GM12872 (cell line): ENCODE results near the gene JADE1.

Experiments used
- TF ChIP-seq, protein P1 (sequence below): IDR thresholded peaks from 3 replicates; pipeline ENCODE4 v1.5.1; 2011; ENCODE audit warnings: low read depth, mild to moderate bottlenecking, low read length, moderate library complexity; ENCODE audit not compliant: insufficient read depth

JADE1 gene

DNA sequence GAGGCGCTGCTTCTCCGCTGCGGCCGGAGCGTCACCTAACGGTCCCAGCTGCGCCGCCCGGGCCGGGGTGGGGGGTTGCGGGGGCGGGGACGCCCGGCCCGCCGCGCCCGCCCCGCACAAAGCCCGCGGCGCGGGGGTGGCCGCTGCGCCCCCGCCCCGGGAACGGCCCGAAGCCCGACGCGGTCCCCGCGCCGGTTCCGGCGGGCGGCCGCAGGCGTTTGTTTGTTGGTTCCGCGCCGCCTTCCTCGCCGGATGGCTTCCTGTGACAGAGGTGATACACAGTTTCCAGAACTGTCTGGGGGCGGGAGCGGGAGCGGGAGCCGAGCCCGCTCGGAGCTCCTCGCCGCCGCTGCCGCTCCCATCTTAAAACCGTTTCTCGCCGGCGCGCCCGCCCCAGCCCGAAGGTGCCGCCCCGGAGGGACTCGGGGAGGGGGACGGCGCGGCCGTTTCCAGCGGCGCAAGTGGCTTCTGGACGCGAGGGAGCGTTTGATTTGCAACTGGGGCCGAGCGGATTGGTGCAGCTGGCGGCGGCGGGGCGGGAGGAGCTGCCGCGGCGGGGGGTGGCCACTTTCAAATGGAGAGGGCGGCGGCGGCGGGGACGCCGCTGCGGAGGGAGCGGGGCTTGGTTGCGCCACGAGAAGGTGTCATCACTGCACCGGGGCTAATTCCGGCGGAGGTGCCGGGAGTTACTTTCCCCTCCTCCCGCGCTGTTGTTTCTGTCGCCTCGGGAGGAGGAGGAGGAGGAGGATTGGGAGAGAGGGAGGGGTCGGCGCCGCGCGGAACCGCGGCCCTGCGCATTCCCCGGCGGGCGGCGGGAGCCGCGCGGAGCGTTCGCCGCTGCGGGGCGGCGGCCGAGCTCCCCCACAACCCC lies 2.3 kb downstream of the JADE1 start:
- TF ChIP-seq, protein P1, sequence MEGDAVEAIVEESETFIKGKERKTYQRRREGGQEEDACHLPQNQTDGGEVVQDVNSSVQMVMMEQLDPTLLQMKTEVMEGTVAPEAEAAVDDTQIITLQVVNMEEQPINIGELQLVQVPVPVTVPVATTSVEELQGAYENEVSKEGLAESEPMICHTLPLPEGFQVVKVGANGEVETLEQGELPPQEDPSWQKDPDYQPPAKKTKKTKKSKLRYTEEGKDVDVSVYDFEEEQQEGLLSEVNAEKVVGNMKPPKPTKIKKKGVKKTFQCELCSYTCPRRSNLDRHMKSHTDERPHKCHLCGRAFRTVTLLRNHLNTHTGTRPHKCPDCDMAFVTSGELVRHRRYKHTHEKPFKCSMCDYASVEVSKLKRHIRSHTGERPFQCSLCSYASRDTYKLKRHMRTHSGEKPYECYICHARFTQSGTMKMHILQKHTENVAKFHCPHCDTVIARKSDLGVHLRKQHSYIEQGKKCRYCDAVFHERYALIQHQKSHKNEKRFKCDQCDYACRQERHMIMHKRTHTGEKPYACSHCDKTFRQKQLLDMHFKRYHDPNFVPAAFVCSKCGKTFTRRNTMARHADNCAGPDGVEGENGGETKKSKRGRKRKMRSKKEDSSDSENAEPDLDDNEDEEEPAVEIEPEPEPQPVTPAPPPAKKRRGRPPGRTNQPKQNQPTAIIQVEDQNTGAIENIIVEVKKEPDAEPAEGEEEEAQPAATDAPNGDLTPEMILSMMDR, result no peak

DNA sequence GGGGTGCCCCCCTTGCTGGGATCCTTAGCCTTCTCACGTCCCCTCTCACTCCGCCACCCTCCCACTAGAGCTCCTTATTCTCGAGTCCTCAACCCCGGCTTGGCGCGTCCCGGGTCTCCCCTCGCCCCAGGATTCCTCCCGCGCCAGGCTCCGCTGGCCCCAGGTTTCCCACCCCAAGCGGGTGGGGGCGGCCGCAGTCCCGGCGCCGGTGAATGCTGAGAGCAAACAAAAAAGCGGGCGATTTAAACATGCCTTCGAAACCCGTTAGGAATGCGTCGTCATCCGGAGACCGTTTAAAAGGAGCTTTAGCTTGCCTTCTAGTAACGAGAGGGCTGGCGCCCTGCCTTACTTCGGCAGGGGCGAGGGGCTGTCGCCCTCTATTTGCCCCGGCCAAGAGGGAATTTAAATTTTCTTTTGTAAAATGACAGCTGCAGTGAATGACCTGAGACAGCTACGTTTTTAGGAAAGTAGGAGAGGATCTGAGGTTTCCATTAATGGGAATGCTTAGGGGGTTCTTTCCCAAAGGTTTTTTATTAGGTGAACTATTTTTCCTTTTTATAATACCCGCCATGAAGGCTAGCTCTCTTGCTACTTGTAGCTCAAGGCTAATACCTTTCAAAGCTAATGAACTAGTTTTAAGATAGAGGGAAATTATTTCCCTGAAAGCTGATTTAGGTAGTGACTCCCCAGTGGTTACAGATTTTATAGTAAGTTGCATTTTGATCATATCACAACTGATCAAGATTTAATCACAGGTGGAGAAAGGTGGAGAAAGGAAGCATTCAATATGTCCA lies 3.1 kb downstream of the JADE1 start:
- TF ChIP-seq, protein P1, result no peak

DNA sequence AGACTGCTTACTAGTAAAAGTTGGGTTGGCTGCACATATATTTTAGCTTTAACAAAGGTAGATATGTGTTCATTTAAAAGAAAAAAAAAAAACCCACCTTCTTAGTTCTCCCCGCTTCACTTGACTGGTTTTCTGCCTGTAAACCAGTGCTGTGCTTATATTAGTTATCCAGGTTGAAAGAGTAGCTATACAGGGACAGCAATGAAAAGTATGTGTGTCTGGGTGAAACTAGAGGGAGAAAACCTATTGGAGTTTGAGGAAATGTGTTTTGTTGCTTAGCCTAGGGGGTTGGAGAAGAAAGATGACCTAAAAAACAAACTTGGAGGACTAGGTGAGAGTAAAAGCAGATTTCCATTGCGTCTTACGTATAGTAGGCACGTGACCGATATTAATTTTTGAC lies 4.5 kb downstream of the JADE1 start:
- TF ChIP-seq, protein P1, result no peak

DNA sequence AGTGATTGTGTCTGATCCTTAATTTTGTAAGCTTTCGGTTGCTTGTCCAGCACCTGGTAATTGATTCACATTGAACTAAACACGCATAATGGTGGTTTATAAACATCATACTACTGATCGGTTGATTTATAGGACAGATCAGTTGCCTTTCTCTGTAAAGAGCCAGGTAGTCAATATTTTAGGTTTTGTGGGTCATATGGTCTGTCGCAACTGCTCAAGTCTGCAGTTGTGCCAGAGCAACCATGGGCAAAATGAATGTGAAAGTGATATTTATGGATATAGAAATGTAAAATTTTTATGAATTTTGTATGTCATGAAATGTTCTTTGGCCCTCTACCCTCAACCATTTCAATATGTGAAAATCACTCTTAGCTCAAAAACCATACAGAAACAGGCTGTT lies 8.9 kb downstream of the JADE1 start:
- TF ChIP-seq, protein P1, result no peak

DNA sequence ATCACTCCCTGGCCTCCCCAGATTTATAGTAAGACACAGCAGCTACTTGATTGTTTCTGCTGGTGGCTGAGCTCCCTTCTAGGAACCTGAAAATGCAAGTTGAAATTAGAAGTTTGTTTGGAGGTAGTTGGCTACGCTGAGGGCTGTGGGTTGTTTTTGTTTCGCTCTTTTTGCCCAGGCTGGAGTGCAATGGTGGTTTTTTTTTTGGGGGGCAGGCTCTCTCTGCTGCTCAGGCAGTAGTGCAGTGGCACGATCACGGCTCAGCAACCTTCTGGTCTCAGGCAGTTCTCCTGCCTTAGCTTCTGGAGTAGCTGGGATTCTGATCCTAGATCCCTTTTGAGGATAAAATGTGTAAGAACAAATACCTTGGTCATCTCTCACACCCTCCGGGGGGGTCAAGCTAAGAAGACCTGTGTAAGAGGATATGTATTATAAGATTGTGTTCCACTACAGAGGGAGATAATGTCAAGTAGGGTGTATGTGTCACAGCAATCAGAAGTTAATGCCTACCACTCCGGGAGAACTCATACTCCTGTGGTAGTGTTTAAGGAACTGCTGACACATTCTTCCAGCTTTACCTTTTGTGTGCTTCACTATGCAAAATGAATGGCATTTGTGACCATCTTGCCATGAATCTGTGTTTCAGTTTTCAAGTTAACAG lies 9.7 kb downstream of the JADE1 start:
- TF ChIP-seq, protein P1, result no peak

DNA sequence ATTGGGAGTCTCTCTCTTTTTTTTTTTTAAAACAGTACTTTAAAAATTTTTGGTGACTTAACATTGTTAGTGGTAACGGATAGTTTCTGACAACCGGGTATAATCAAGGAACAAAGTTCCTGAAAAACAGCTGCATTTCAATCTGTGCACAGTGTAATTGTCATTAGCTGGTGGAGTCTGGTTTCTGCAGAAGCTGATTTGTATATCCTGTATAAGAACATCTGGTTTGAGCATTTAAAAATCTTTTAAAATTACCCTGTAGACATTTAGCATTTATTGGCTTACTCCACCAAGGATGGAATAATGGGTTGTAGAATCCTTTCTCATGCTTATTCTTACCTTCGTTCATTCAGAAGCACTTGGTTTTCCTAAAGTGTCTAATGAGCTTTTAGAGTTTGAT lies 11.2 kb downstream of the JADE1 start:
- TF ChIP-seq, protein P1, result no peak

DNA sequence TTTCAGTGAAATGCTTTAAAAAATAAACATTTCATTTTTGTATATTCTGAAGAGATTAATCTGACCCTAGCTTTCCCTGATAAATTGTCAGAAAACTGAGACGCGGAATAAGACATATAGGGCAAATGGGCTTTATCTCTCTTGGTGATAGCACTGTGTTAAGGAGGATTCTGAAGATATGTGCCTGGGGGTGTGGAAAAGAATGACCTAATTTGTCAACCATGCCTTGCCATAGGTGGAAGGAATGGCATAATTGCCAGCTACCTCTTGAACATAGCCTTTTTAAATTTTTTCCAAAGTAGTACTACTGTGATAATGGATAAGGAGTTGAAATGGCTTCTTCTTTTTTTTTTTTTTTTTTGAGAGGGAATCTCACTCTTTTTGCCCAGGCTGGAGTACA lies 11.7 kb downstream of the JADE1 start:
- TF ChIP-seq, protein P1, result no peak
